Glutamatergic neuron (in vitro differentiated cells): ENCODE measurements around the gene ALDH9A1. TPM values are rescaled to one million over a fixed set of nuclear protein-coding genes. Genes with fewer than 3 reads are reported as not detected.
"Not testable (repeated sequence)": the region's sequence is repeated elsewhere in the genome, so short reads cannot be mapped to it uniquely, and the experiment has no call there.

Source experiments
- DNase-seq: peaks from one replicate; pipeline ENCODE4 v3.0.0; 2022
- H3K27ac Mint-ChIP-seq: one replicate; pipeline ENCODE4 v1.8.0; 2020; ENCODE audit warnings: mild to moderate bottlenecking, mixed read lengths, inconsistent platforms; ENCODE audit not compliant: unreplicated experiment
- H3K27me3 Mint-ChIP-seq: one replicate; pipeline ENCODE4 v1.8.0; 2020; ENCODE audit warnings: mild to moderate bottlenecking, moderate library complexity, mixed read lengths, inconsistent platforms; ENCODE audit not compliant: unreplicated experiment
- H3K36me3 Mint-ChIP-seq: one replicate; pipeline ENCODE4 v1.8.0; 2020; ENCODE audit warnings: mild to moderate bottlenecking, mixed read lengths, inconsistent platforms; ENCODE audit not compliant: unreplicated experiment
- H3K4me1 Mint-ChIP-seq: one replicate; pipeline ENCODE4 v1.8.0; 2020; ENCODE audit warnings: mild to moderate bottlenecking, low read depth, mixed read lengths, inconsistent platforms; ENCODE audit not compliant: unreplicated experiment
- H3K4me3 Mint-ChIP-seq: one replicate; pipeline ENCODE4 v1.8.0; 2020; ENCODE audit warnings: mild to moderate bottlenecking, mixed read lengths, inconsistent platforms; ENCODE audit not compliant: unreplicated experiment
- H3K9me3 Mint-ChIP-seq: one replicate; pipeline ENCODE4 v1.8.0; 2020; ENCODE audit warnings: mild to moderate bottlenecking, moderate library complexity, mixed read lengths, inconsistent platforms; ENCODE audit not compliant: unreplicated experiment
- CTCF ChIP-seq: fragments of 200-600 bp; sonication (generic); IDR thresholded peaks from one replicate; pipeline ENCODE4 v1.5.0; 2021; ENCODE audit not compliant: partially characterized antibody, unreplicated experiment
- total RNA-seq: library from RNA; stranded (reverse); fragmentation: NEBNext Ultra II Directional; extraction: Animal tissue kit (Norgen Biotek cat#: 25700); gene quantifications from one replicate; pipeline ENCODE4 v1.2.1, GENCODE V29; 2021; ENCODE audit not compliant: unreplicated experiment

The ALDH9A1 gene
- total RNA-seq, 1 donor from 2014 or later: 19.8 TPM

DNA sequence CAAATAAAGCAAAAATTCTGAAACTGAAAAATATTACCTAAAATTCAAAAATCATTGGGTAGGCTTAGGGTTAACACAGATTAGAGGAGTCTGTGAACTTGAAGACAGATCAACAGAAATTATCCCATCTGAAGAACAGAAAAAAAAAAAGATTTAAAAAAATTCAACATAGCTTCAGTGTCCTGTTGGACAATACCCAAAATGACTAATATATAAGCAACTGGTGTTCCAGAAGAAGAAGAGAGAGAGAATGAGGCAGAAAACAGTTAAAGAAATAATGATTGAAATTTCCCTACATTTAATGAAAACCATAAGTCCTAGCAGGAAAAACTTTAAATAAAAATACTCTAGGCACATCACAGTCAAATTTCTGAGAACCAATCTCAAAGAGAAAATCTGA, 38.8 kb upstream of the ALDH9A1 start:
- H3K27me3 Mint-ChIP-seq: no peaks in the 10 kb centered on the region
- no peaks in the 10 kb centered on the region for H3K36me3 Mint-ChIP-seq
- no peak overlapping the region for H3K4me3 Mint-ChIP-seq
- no peaks in the 10 kb centered on the region for H3K4me1 Mint-ChIP-seq
- TF ChIP-seq CTCF: no peak
- DNase-seq: no peak
- H3K9me3 Mint-ChIP-seq: no peaks in the 10 kb centered on the region
- no peak overlapping the region for H3K27ac Mint-ChIP-seq

DNA sequence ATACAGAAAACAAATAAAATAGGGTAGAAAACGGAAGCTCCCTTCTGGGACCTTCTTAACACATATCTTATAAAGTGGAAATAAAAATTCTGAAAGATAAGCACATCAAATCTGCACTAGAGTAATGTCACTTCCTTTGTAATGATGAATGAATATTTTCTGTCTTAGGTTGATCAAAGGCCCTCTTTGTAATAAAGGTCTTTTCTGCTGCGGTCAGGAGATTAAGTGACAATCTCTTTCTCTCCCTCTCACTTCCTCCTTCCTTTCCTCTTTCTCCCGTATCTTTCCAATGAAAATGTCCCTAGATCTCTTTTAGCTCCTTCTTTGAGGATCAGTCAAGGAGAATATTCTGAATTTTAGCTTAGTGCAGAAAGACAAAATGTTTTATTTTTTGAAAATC, 36.5 kb upstream of the ALDH9A1 start:
- H3K27ac Mint-ChIP-seq: no peak overlapping the region
- no peaks in the 10 kb centered on the region for H3K27me3 Mint-ChIP-seq
- H3K4me3 Mint-ChIP-seq: no peak overlapping the region
- TF ChIP-seq CTCF: no peak
- H3K9me3 Mint-ChIP-seq: no peaks in the 10 kb centered on the region
- no peaks in the 10 kb centered on the region for H3K36me3 Mint-ChIP-seq
- H3K4me1 Mint-ChIP-seq: no peaks in the 10 kb centered on the region
- DNase-seq: no peak

DNA sequence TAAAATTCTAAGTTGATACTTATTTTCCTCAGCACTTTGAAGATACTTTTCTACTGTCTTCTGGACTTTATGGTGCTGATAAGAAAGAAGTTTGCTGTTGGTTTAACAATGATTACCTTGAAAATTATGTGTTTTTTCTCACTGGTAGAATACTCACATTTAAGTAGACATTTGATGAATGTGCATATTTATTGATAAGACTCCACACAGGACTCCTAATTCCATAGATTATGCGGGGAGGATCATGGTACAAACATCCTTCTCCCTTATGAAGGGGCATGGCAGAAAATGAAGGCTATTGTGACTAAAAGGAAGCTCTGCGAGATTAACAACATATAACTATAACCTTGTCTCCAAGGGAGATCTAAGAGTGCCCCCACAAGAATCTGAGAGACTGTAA, 28.5 kb upstream of the ALDH9A1 start:
- no peak for DNase-seq
- Mint-ChIP-seq H3K27ac (no peak overlapping the region), H3K4me1 (no peaks in the 10 kb centered on the region), H3K36me3 (no peaks in the 10 kb centered on the region), H3K27me3 (no peaks in the 10 kb centered on the region), H3K4me3 (no peak overlapping the region), H3K9me3 (no peaks in the 10 kb centered on the region)
- TF ChIP-seq CTCF: no peak

DNA sequence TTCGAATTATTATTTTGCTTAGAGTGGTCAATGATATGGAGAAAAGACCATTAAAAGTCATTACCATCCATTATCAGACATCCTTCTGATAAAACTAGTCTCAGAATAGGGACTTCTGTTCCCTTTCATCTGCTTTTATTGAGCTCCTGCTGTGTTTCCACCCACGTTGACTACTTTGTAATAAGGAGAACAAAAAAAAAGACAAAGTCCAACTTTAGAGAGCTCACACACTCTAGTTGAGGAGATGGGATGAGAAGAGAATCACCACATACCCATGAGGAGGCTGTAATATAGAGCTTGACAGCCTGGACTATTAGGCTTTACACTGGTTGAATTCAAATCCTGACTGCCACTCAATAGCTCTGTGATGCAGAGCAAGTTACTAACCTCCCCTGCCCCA, 27.8 kb upstream of the ALDH9A1 start:
- TF ChIP-seq CTCF: no peak
- Mint-ChIP-seq H3K36me3 (no peaks in the 10 kb centered on the region), H3K27me3 (no peaks in the 10 kb centered on the region), H3K9me3 (no peaks in the 10 kb centered on the region), H3K4me3 (no peak overlapping the region), H3K27ac (no peak overlapping the region), H3K4me1 (no peaks in the 10 kb centered on the region)
- DNase-seq: no peak

DNA sequence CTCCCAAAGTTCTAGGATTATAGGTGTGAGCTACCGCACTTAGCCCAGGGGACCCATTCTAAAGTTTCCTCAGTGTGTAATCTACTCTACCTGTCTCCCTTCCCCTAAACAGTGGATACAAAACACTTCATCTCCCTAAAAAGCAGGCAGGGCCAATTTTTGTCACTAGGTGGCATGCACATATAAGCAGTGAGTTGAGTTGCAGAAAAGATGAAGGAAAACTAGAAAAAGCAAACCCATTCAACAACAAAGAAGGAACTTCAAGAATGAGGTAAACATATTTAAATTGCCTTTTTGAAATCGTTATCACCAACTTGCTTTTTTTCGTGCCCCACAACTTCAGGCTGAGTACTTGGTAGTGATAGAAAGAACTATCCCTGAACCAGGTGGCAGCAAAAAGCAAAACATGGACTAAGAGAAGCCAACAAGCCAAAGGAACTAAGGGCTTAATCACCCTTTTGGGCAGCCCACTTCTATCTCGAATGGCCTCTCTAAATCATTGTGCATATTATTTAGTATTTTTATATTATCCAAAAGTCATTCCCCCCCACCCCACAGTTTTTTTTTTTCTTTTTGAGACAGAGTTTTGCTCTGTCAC, 19.7 kb upstream of the ALDH9A1 start:
- Mint-ChIP-seq H3K36me3 (no peaks in the 10 kb centered on the region), H3K27me3 (no peaks in the 10 kb centered on the region), H3K4me3 (no peak overlapping the region), H3K9me3 (no peaks in the 10 kb centered on the region), H3K27ac (no peak overlapping the region), H3K4me1 (no peaks in the 10 kb centered on the region)
- peak; percentile 37 for TF ChIP-seq CTCF
- DNase-seq: peak; percentile 30

GRCh38 chr1:165716265-165717051, 18.1 kb upstream of the ALDH9A1 start:
- not testable (repeated sequence) for H3K4me3 Mint-ChIP-seq, H3K27ac Mint-ChIP-seq, H3K9me3 Mint-ChIP-seq, H3K27me3 Mint-ChIP-seq, H3K36me3 Mint-ChIP-seq, DNase-seq, H3K4me1 Mint-ChIP-seq
